Activated CD4-positive, alpha-beta T cell treated with anti-CD3 and anti-CD28 coated beads, Interleukin-2, amount 10 ng/mL, durations not matched to agents 7 days and 5 days (primary cell): ENCODE data around the gene UNC93B1. TPM values are rescaled to one million over a fixed set of nuclear protein-coding genes. Genes with fewer than 3 reads are reported as not detected.

Experiments
- CTCF ChIA-PET: fragments of 350-600 bp; sonication (Branson Sonifier 250); formaldehyde crosslinking; loops from one replicate; lab custom pipeline; 2021; ENCODE audit warnings: antibody characterized with exemption; lab: Charles Lee
- POLR2A ChIA-PET: fragments of 350-600 bp; sonication (Branson Sonifier 250); formaldehyde crosslinking; loops from one replicate; lab custom pipeline; 2021; ENCODE audit warnings: antibody characterized with exemption; lab: Charles Lee
- DNase-seq: peaks from one replicate; pipeline ENCODE4 v3.0.0-alpha.2; 2020
- H3K27ac Mint-ChIP-seq: one replicate; pipeline ENCODE4 v1.8.0; 2021; ENCODE audit warnings: mild to moderate bottlenecking, moderate library complexity, mixed read lengths
- H3K27me3 Mint-ChIP-seq: one replicate; pipeline ENCODE4 v1.8.0; 2021; ENCODE audit warnings: mixed read lengths
- H3K36me3 Mint-ChIP-seq: one replicate; pipeline ENCODE4 v1.8.0; 2021; ENCODE audit warnings: low read depth, mixed read lengths
- H3K4me1 Mint-ChIP-seq: one replicate; pipeline ENCODE4 v1.8.0; 2021; ENCODE audit warnings: mixed read lengths
- H3K4me3 Mint-ChIP-seq: one replicate; pipeline ENCODE4 v1.8.0; 2021; ENCODE audit warnings: mild to moderate bottlenecking, moderate library complexity, mixed read lengths
- H3K9me3 Mint-ChIP-seq: one replicate; pipeline ENCODE4 v1.8.0; 2021; ENCODE audit warnings: mixed read lengths
- total RNA-seq, 2 experiments: library from RNA; stranded (reverse); gene quantifications; one replicate each; pipeline ENCODE4 v1.2.3, GENCODE V29; 2021

Gene UNC93B1
- total RNA-seq, 2 experiments from 2014 or later: 32.6 to 34.3 TPM

DNA sequence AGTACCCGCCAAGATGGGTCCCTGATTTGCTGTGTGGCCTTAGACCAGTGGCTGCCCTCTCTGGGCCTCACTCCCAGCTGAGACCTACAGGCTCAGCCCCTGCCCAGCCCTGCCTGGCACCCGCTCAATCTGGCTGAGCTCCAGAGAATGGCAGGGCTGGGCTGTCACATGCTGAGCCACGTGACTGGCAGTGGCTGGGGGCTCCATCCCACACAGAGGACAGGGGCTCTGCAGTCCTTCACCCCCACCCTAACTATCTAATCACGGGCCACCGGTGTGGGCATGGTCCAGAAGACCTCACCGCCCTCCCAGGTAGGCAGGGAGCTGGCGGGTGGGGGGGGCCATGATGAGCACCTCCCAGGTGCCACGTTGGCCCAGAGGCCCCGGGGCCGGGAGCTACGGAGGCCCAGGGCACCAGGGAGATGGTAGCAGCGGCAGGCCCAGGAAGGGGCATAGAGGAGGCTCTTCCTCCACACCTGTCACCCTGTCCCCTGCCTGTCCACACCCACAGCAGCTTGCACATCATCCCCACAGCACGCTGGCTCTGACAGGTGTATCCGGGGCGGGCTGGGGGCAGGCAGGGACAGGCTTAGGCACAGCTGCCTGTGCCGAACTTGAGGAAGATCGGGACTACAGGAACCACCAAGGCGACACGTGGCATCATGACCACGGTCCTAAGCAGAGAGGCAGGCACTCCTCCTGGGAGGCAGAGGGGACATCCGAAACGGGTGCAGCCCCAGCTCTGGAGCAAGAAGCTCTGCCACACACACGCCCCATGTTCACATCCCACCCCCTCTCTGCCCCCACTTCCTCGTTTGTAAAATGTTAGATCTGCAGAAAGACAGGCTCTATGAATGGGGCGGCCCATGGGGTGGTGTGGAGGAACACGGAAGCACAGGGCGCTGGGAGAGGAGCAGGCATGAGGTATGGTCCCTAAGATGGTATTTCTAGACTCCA lies 4.8 kb upstream of the UNC93B1 start:
- Mint-ChIP-seq H3K27ac (peak overlapping the region; percentile 26), H3K27me3 (no peaks in the 10 kb centered on the region), H3K36me3 (no peaks in the 10 kb centered on the region), H3K4me1 (peaks cover 21% of the 10 kb centered on the region), H3K9me3 (no peaks in the 10 kb centered on the region), H3K4me3 (no peak overlapping the region)
- no peak for DNase-seq
- ChIA-PET CTCF (no interaction called here), POLR2A (no interaction called here)

- H3K36me3 Mint-ChIP-seq: no peaks in the 10 kb centered on the region
- no peaks in the 10 kb centered on the region for H3K27me3 Mint-ChIP-seq
- DNase-seq: no peak
- H3K27ac Mint-ChIP-seq: no peak overlapping the region
- H3K4me3 Mint-ChIP-seq: no peak overlapping the region
- CTCF ChIA-PET: no interaction called here
- POLR2A ChIA-PET: no interaction called here
- no peaks in the 10 kb centered on the region for H3K9me3 Mint-ChIP-seq
- peaks cover 25% of the 10 kb centered on the region for H3K4me1 Mint-ChIP-seq
These were observed 3.8 kb upstream of the UNC93B1 start for GRCh38 chr11:68007498-68008380.

GRCh38 chr11:68006606-68007166 lies 2.8 kb upstream of the UNC93B1 start:
- Mint-ChIP-seq H3K4me3 (no peak overlapping the region), H3K36me3 (peaks cover 3% of the 10 kb centered on the region), H3K9me3 (no peaks in the 10 kb centered on the region), H3K27me3 (no peaks in the 10 kb centered on the region), H3K27ac (no peak overlapping the region), H3K4me1 (peaks cover 32% of the 10 kb centered on the region)
- no peak for DNase-seq
- ChIA-PET POLR2A (no interaction called here), CTCF (no interaction called here)

DNA sequence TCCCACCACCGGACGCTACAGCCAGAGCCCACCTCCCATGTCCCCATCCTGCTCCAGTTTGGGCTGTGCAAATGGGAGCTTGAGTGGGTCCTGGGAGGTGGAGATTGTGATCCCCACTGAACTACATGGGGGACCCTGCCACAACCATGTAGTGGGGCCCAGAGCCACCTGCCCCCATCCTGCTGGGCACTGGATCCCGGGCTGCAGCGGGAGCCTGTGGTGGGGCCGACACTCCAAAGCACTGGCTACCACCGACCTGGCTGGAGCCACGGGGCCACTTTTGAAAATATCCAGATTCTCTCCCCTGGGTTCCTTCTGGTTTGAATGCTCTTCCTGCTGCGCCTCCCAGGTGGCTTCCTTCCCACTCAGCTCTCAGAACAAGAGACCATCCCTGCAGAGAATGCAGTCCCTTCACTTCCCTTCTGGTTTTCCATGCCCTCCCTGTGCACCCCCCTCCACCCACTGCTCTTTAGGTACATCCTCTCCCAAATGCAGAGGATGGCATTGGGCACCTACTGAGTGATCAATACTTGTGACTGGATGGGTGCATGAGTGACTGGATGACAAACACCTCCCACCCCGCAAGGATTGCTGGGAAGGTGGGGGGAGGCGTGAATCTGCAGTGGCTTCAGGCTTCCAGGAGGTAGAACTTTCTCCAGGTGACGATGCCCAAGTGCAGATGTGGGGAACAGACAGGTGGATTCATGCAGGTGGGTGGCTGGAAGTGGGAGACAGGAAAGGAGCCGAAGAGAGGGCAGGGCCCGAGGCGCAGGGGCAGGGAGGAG lies 846 bp upstream of the UNC93B1 start:
- DNase-seq: no peak
- POLR2A ChIA-PET: no interaction called here
- H3K4me3 Mint-ChIP-seq: peak overlapping the region; percentile 86
- H3K9me3 Mint-ChIP-seq: no peaks in the 10 kb centered on the region
- peaks cover 36% of the 10 kb centered on the region for H3K4me1 Mint-ChIP-seq
- peak overlapping the region; percentile 87 for H3K27ac Mint-ChIP-seq
- CTCF ChIA-PET: interaction anchor here (1.7 kb wide), 1 partner anchor 11 kb away, joined by 5 read pairs; no protein-coding TSS in a partner anchor
- peaks cover 6% of the 10 kb centered on the region for H3K36me3 Mint-ChIP-seq
- no peaks in the 10 kb centered on the region for H3K27me3 Mint-ChIP-seq

DNA sequence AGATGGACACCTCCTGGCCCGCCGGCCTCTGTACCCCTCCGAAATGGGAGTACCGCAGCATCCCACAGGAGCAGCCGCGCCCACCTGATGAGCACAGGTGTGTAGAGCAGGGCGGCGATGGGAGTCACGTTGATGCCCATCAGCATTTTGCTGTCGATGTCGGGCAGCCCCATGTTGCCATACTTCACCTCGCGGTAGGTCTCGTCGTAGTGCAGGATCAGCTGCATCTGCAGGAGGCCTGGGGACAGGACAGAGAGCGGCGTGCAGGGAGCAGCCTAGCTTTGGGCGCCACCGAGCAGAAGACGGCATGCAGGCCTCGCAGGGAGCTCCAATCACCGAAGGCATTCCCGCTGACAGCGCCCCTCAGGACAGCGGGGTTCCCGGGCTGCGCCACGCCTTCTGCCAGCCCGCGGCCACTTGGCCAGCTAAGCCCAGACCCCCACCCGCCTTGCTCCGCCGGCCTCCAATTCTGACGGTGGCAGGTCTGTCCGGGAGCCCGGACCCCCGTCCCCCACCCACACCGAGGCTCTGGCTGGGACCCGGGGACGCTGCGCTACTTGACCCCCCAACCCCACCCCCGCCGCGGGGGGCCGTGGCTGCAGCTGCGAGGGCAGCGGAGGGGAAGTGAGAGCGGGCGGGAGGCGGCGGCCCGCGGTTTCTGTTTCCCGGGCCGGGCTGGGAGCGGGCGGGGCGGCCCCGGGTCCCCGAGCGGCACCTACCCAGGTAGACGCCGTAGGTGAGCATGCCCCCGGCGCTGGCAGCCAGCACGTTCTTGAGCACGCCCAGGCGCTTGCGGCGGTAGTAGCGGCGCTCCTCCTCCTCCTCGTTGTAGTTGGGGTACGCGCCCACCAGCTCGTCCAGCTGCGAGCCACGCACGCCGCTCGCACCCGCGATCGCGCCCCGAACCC lies 705 bp downstream of the UNC93B1 start:
- peak; percentile 61 for DNase-seq
- Mint-ChIP-seq H3K27ac (peak overlapping the region; percentile 85), H3K27me3 (no peaks in the 10 kb centered on the region), H3K4me3 (peak overlapping the region; percentile 86), H3K36me3 (peaks cover 9% of the 10 kb centered on the region), H3K9me3 (no peaks in the 10 kb centered on the region), H3K4me1 (peaks cover 32% of the 10 kb centered on the region)
- CTCF ChIA-PET: interaction anchor here (0.6 to 1.7 kb wide), 3 partner anchors 9 to 44 kb away, joined by 3 to 5 read pairs (median 3); no protein-coding TSS in a partner anchor
- POLR2A ChIA-PET: no interaction called here

GRCh38 chr11:68002575-68002937 lies 1.3 kb downstream of the UNC93B1 start:
- H3K4me1 Mint-ChIP-seq: peaks cover 37% of the 10 kb centered on the region
- peaks cover 9% of the 10 kb centered on the region for H3K36me3 Mint-ChIP-seq
- ChIA-PET CTCF (interaction anchor here (1.2 to 1.7 kb wide), 2 partner anchors 9 to 23 kb away, joined by 3 to 5 read pairs; no protein-coding TSS in a partner anchor), POLR2A (no interaction called here)
- no peaks in the 10 kb centered on the region for H3K9me3 Mint-ChIP-seq
- H3K27me3 Mint-ChIP-seq: no peaks in the 10 kb centered on the region
- peak overlapping the region; percentile 85 for H3K27ac Mint-ChIP-seq
- H3K4me3 Mint-ChIP-seq: peak overlapping the region; percentile 76
- no peak for DNase-seq

DNA sequence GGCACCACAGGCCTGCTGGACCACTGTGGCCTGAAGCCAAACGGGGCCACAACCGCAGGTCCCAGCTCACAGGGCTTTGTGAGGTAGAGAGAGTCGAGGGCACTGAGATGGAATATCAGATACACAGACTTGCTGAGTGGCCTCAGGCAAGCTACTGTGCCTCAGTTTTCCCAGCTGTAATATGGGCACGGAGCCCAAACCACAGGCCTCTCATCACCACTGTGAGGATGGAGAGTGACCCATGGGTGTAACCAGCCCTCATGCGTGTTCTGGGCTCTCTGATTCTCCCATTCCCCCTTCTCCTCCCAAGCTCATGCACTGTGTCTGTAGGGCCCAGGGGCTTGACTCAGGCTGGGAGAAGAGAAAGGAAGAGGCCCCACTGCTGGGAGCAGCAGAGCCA lies 4.2 kb downstream of the UNC93B1 start:
- no peaks in the 10 kb centered on the region for H3K9me3 Mint-ChIP-seq
- peaks cover 41% of the 10 kb centered on the region for H3K4me1 Mint-ChIP-seq
- no peak overlapping the region for H3K27ac Mint-ChIP-seq
- no peaks in the 10 kb centered on the region for H3K27me3 Mint-ChIP-seq
- CTCF ChIA-PET: no interaction called here
- peaks cover 16% of the 10 kb centered on the region for H3K36me3 Mint-ChIP-seq
- H3K4me3 Mint-ChIP-seq: no peak overlapping the region
- no peak for DNase-seq
- POLR2A ChIA-PET: no interaction called here

DNA sequence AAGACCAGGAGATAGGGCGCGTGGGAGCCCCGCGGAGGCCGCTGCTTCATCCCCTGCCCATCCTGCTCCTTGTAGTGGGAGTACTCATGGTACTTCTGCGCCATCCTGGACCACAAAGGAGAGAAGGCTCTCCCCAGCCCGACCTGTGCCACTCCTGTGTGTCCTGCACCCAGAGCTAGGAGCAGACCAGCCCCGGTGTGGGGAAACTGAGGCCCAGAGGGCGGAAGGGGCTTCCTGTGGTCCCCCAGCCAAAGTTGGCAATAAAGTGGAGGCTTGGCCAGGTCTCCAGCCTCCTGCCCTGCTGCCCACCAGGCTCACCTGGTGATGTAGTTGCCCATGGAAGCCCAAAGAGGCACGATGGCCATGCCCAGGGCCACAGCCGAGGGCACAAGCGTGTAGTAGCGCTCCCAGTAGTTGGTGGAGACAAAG lies 4.7 kb downstream of the UNC93B1 start:
- CTCF ChIA-PET: no interaction called here
- Mint-ChIP-seq H3K4me3 (no peak overlapping the region), H3K27me3 (no peaks in the 10 kb centered on the region), H3K9me3 (no peaks in the 10 kb centered on the region), H3K4me1 (peaks cover 41% of the 10 kb centered on the region), H3K36me3 (peaks cover 16% of the 10 kb centered on the region), H3K27ac (no peak overlapping the region)
- POLR2A ChIA-PET: no interaction called here
- no peak for DNase-seq

DNA sequence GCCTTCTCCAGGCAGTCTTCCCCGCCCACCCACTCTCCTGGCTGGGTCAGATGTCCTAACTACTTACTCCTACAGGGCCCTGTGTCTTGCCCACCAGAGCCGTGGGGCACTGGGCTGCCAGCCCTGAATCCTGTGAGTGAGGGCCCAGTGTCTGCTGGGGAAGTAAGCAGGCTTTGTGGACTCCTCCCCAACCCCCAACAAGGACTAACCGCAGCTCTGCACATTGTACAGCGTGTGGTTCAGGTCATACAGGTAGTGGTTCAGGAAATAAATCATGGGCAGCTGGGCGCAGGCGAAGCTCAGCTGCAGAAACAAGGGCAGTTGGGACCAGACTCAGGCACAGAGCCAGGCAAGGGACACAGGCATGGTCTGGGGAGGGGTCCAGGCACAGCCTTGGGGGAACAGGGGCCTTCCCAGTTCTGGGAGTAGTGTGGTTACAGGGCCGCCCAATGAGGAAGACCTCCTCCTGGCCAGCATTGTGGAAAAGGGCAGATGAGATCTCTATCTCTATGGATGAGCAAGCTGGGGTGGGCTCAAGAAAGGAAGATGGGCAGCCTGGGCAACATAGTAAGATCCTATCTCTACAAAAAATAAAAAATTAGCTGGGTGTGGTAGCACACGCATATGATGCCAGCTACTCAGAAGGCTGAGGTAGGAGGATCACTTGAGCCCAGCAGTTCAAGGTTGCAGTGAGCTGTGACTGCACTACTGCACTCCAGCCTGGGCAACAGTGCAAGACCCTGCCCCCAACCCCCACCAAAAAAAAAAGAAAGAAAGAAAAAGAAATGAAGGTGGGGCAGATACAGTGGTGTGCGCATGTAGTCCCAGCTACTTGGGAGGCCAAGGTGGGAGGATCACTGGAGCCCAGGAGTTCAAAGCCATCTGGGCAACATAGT lies 5.5 kb downstream of the UNC93B1 start:
- Mint-ChIP-seq H3K27me3 (no peaks in the 10 kb centered on the region), H3K4me3 (peak overlapping the region; percentile 35), H3K27ac (peak overlapping the region; percentile 86), H3K36me3 (peaks cover 20% of the 10 kb centered on the region), H3K9me3 (no peaks in the 10 kb centered on the region), H3K4me1 (peaks cover 44% of the 10 kb centered on the region)
- POLR2A ChIA-PET: interaction anchor here (0.7 kb wide), 1 partner anchor 205 kb away, joined by 3 read pairs; no protein-coding TSS in a partner anchor
- CTCF ChIA-PET: interaction anchor here (1.1 kb wide), 1 partner anchor 259 kb away, joined by 3 read pairs; no protein-coding TSS in a partner anchor
- peak; percentile 49 for DNase-seq

DNA sequence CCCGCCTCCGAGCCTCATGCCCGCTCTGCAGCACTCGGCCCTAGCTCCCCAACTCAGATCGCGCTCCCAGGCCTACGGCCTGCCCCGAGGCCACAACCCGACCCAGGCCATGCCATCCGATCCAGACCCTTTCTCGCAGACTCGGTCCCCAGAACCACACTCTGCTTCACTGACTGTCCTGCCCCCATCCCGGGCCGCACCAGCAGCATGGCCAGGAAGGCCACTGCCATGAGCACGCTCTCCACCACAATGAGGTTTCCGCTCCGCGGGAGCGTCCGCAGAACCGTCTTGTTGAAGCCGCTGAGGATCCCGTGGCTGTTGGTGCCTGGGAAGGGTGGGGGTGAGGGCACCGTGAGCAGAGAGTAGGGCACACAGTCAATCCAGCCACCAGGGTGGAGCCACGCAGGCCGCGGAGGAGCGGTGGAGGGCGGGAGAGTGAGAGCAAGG lies 6.4 kb downstream of the UNC93B1 start:
- Mint-ChIP-seq H3K4me3 (no peak overlapping the region), H3K27ac (peak overlapping the region; percentile 86)
- POLR2A ChIA-PET: no interaction called here

More for the DNA sequence above, 6.4 kb downstream of the UNC93B1 start:
- Mint-ChIP-seq H3K36me3 (peaks cover 20% of the 10 kb centered on the region), H3K9me3 (no peaks in the 10 kb centered on the region), H3K4me1 (peaks cover 39% of the 10 kb centered on the region), H3K27me3 (no peaks in the 10 kb centered on the region)
- DNase-seq: no peak
- CTCF ChIA-PET: interaction anchor here (0.9 to 1.1 kb wide), 2 partner anchors 42 to 260 kb away, joined by 3 read pairs; no protein-coding TSS in a partner anchor
